ENCODE measurements around the gene LRRC37A. TPM values are rescaled to one million over a fixed set of nuclear protein-coding genes. Genes with fewer than 3 reads are reported as not detected.

LRRC37A gene
- total RNA-seq, 1 experiment from 2014 or later: 2.7 TPM

DNA sequence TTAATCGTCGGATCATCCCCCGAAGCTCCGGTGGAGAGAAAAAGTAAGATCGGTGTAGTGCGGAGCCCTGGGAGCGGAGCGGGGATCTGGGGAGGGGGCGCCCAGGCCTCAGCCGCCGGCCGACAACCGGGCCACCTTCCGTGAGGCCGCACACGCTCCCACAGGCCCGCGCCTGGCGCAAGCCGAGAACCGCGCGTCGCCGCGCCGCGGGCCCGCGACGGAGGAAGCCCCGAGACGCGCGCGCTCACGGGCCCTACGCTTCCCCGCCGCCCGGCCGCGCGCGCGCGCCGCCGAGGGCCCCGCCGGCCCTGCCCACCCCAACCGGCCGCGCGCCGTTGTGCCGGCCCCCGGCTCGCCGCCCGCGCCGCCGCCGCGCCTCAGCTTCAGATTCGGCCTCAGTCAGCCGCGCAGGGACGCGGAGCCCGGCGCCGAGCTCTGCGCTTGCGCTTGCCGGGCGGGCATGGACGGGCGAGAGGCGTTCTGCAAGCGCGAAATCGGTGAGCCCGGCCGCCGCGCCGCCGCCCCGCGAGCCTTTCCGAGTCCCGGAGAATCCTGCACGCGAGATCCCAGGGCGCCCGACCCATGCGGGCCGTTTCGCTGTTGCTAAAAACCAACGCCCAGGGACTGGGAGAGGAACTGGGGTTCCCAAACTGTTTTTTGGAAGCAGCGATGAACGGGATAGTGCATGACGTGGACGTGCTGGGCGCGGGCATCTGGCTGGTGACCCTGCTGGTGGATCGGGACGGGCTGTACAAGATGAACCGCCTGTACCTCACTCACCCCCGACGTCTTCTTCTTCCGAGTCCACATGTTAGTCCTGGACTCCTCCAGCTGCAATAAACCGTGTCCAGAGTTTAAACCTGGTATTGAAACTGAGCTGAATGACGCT lies 28.0 kb upstream of the LRRC37A start:
- ChIA-PET POLR2A (no interaction called here), CTCF (interaction anchor here (0.7 kb wide), 1 partner anchor 484 kb away, joined by 6 read pairs; no protein-coding TSS in a partner anchor)
- ATAC-seq: peak; percentile 93
- peak overlapping the region; percentile 74 for H3K27ac ChIP-seq (ENCODE audit: low read length)
- TF ChIP-seq POLR2AphosphoS5 (IDR thresholded peaks at IDR 0.05; ENCODE audit: low read depth, low read length): peak; percentile 72
- no peak for TF ChIP-seq REST (IDR thresholded peaks at IDR 0.05; ENCODE audit: insufficient read depth in 1 of 2, low read depth in 2 of 2, low read length in 1 of 2)
- no peak for TF ChIP-seq TCF7L2 (IDR thresholded peaks at IDR 0.05; ENCODE audit: low read depth, low read length)
- no peak for TF ChIP-seq CTCF (IDR thresholded peaks at IDR 0.05)
- TF ChIP-seq SIN3A (IDR thresholded peaks at IDR 0.05; ENCODE audit: borderline replicate concordance, insufficient read depth, low read depth, low read length): 0 out of 2 replicates have a peak, but pooled peaks have one; percentile 23
- no TSS peak for BruUV-seq (replicated peaks)
- no peaks in the 10 kb centered on the region for H3K36me3 ChIP-seq (ENCODE audit: control insufficient read depth, insufficient read depth, low read length)
- H3K4me1 ChIP-seq (ENCODE audit: control insufficient read depth, insufficient read depth, low read length): peaks cover 16% of the 10 kb centered on the region
- H3K4me3 ChIP-seq (ENCODE audit: low read depth in 2 of 2, low read length in 2 of 2): peak overlapping the region; percentile 58 to 85
- no peaks in the 10 kb centered on the region for H3K27me3 ChIP-seq (ENCODE audit: control insufficient read depth, insufficient read depth, low read length)
- H3K9me3 ChIP-seq (ENCODE audit: control insufficient read depth, insufficient read depth, low read depth, low read length): no peaks in the 10 kb centered on the region
- intact Hi-C loops (cut with micrococcal nuclease; ENCODE audit: unreplicated experiment): no loop called here
- in situ Hi-C loops (cut with HindIII; ENCODE audit: low pct_unique_long_range_greater_than_20kb, low sequenced_read_pairs): no loop called here
- no peak for DNase-seq (ENCODE audit: low read depth, low spot score)

DNA sequence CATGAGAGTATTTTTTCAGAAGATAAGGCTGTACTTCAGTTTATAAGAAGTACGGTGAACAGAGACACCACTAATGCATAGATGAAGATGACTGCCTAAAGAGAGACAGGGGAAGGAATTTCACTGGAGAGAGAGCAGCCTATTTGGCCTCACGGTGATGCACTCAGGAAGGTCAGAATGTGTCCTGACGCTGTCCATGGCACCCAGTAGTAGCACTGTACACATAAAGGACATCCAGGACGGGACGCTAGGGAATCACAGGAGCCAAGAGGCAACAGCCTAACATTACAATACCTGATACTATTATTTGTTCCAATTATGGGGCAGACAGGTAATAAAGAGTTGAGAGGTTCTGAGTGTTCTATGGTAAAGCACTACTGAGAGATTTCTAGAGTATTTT lies 24.9 kb upstream of the LRRC37A start:
- TF ChIP-seq SIN3A (IDR thresholded peaks at IDR 0.05; ENCODE audit: borderline replicate concordance, insufficient read depth, low read depth, low read length) (no peak), CTCF (IDR thresholded peaks at IDR 0.05) (no peak), POLR2AphosphoS5 (IDR thresholded peaks at IDR 0.05; ENCODE audit: low read depth, low read length) (no peak), TCF7L2 (IDR thresholded peaks at IDR 0.05; ENCODE audit: low read depth, low read length) (no peak), REST (IDR thresholded peaks at IDR 0.05; ENCODE audit: insufficient read depth in 1 of 2, low read depth in 2 of 2, low read length in 1 of 2) (no peak; a peak in 1 of 4 replicates)
- Histone ChIP-seq H3K4me1 (ENCODE audit: control insufficient read depth, insufficient read depth, low read length) (peaks cover 5% of the 10 kb centered on the region), H3K4me3 (ENCODE audit: low read depth in 2 of 2, low read length in 2 of 2) (no peak overlapping the region), H3K27me3 (ENCODE audit: control insufficient read depth, insufficient read depth, low read length) (no peaks in the 10 kb centered on the region), H3K9me3 (ENCODE audit: control insufficient read depth, insufficient read depth, low read depth, low read length) (no peaks in the 10 kb centered on the region), H3K27ac (ENCODE audit: low read length) (no peak overlapping the region), H3K36me3 (ENCODE audit: control insufficient read depth, insufficient read depth, low read length) (no peaks in the 10 kb centered on the region)
- ChIA-PET CTCF (no interaction called here), POLR2A (no interaction called here)
- in situ Hi-C loops (cut with HindIII; ENCODE audit: low pct_unique_long_range_greater_than_20kb, low sequenced_read_pairs) (no loop called here), intact Hi-C loops (cut with micrococcal nuclease; ENCODE audit: unreplicated experiment) (no loop called here)
- no TSS peak for BruUV-seq (replicated peaks)
- DNase-seq (ENCODE audit: low read depth, low spot score) (no peak), ATAC-seq (no peak)
